Kidney (tissue), 14 donors: ENCODE data around the gene ABTB2. TPM values are rescaled to one million over a fixed set of nuclear protein-coding genes. Genes with fewer than 3 reads are reported as not detected.
A peak's percentile ranks its signal among the peaks of the same experiment; 100 is the strongest.

Source experiments
- DNase-seq, 5 donors: peaks; one replicate each; pipeline ENCODE4 v3.0.0-alpha.2; 2013 to 2020
- FAIRE-seq: peaks from 2 replicates; lab custom pipeline; 2012; peaks lifted over from hg19 to GRCh38; lab: Jason Lieb, UNC
- H3K27ac ChIP-seq, 2 donors: one replicate each; pipeline ENCODE4 v1.7.0; 2013; ENCODE audit warnings: low read depth in 2 of 2, low read length in 2 of 2, inconsistent platforms in 1 of 2
- H3K27me3 ChIP-seq: one replicate; pipeline ENCODE4 v1.7.1; 2013; ENCODE audit warnings: low read length, inconsistent platforms; ENCODE audit not compliant: control insufficient read depth, insufficient read depth
- H3K36me3 ChIP-seq, 3 donors: one replicate each; pipeline versions ENCODE4 v1.7.0 to v1.7.1; 2013; ENCODE audit warnings: low read length in 3 of 3, control low read depth in 1 of 3, inconsistent platforms in 1 of 3; ENCODE audit not compliant: insufficient read depth in 3 of 3, control insufficient read depth in 2 of 3
- H3K4me1 ChIP-seq, 3 donors: one replicate each; pipeline versions ENCODE4 v1.7.0 to v1.7.1; 2013; ENCODE audit warnings: low read length in 3 of 3, inconsistent platforms in 1 of 3, low read depth in 1 of 3; ENCODE audit not compliant: control insufficient read depth in 2 of 3, insufficient read depth in 2 of 3
- H3K4me3 ChIP-seq, 3 donors: one replicate each; pipeline versions ENCODE4 v1.7.0 to v1.8.1; 2013; ENCODE audit warnings: low read length in 3 of 3, control low read depth in 1 of 3, inconsistent platforms in 1 of 3
- H3K9ac ChIP-seq, 3 donors: one replicate each; pipeline versions ENCODE4 v1.7.0 to v1.7.1; 2013; ENCODE audit warnings: low read length in 3 of 3, control low read depth in 1 of 3, inconsistent platforms in 1 of 3
- H3K9me3 ChIP-seq, 3 donors: one replicate each; pipeline versions ENCODE4 v1.7.0 to v1.7.1; 2013; ENCODE audit warnings: low read length in 3 of 3, control low read depth in 1 of 3, inconsistent platforms in 1 of 3; ENCODE audit not compliant: control insufficient read depth in 2 of 3, insufficient read depth in 1 of 3
- intact Hi-C: fragments of 100-400 bp; cut with DNase I; formaldehyde crosslinking; loops from one replicate; pipeline ENCODE4 v1.11.1; 2022
- polyA plus RNA-seq: library from polyadenylated mRNA; stranded (reverse); fragments of 350-450 nt; fragmentation: Illumina TruSeq; extraction: RNeasy Lipid Tissue Mini Kit (QIAGEN cat#74804); gene quantifications from one replicate; pipeline ENCODE4 v1.2.3, GENCODE V29; 2014; ENCODE audit warnings: low read depth, low replicate concordance; ENCODE audit not compliant: insufficient read depth
- total RNA-seq: library from RNA; stranded (reverse); fragmentation: NEBNext Ultra II Directional; extraction: Animal tissue kit (Norgen Biotek cat#: 25700); gene quantifications from one replicate; pipeline ENCODE4 v1.2.1, GENCODE V29; 2021
- TF ChIP-seq, protein P1 (sequence below): IDR thresholded peaks from 3 replicates; pipeline ENCODE4 v1.5.1; 2012; ENCODE audit warnings: mild to moderate bottlenecking, moderate library complexity, borderline replicate concordance; ENCODE audit not compliant: insufficient read depth; ENCODE audit errors: extremely low read depth
- donor health status: control.
- donor health status: control.
- donor health status: control.
- donor health status: control.
- donor health status: control.
- donor health status: DM: yes; HTN: yes; CAD: no.
- donor health status: Normal renal cell carcinoma (clear cell type).

The ABTB2 gene
- total and polyA plus RNA-seq, 2 donors from 2014 or later: 7.6 to 22.1 TPM

DNA sequence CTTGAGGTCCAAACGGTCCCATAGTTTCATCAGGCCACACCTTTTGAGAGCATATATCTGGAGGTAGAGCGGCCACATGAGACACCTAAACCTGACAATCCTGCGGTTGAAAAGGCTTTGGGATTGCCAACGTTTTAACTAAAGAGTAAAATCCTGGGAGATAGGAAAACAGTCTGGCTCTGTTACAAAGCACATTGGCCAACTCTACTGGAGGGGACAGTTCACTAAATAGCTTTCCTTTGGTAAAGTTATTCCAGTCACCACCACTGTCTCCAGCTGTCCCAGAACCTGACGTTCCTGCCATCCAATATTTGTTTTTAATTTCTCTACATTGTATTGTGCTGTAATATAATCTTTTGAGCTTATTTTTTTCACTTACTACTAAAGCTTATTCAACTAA is 22.0 kb downstream of the ABTB2 start:
- intact Hi-C loops: no loop called here
- TF ChIP-seq, protein P1, sequence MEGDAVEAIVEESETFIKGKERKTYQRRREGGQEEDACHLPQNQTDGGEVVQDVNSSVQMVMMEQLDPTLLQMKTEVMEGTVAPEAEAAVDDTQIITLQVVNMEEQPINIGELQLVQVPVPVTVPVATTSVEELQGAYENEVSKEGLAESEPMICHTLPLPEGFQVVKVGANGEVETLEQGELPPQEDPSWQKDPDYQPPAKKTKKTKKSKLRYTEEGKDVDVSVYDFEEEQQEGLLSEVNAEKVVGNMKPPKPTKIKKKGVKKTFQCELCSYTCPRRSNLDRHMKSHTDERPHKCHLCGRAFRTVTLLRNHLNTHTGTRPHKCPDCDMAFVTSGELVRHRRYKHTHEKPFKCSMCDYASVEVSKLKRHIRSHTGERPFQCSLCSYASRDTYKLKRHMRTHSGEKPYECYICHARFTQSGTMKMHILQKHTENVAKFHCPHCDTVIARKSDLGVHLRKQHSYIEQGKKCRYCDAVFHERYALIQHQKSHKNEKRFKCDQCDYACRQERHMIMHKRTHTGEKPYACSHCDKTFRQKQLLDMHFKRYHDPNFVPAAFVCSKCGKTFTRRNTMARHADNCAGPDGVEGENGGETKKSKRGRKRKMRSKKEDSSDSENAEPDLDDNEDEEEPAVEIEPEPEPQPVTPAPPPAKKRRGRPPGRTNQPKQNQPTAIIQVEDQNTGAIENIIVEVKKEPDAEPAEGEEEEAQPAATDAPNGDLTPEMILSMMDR: no peak
- DNase-seq: no peak

DNA sequence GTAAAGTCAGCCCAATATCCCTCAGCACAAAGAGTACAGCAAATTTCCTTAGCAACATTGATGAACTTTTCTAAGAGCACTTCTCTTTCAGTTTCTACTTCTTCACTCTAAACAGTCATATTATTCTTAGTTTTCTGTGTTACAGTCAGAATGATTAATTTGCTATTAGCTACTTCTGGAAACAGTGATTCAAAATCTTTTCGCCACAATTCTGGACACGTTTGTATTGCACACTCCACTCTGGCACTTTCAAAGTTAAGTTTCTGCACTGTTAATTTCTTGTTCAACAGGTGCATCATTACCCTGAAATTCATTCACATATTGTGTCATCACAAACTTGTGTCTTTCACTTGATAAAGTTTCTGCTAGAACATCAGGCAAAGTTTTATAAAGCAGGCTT is 22.5 kb downstream of the ABTB2 start:
- DNase-seq (no peak), FAIRE-seq (no peak)
- Histone ChIP-seq H3K9ac (no peak overlapping the region), H3K9me3 (no peaks in the 10 kb centered on the region), H3K4me1 (peaks cover 0 to 27% (median 10%) of the 10 kb centered on the region in 3 donors), H3K4me3 (no peak overlapping the region), H3K27ac (no peak overlapping the region), H3K36me3 (no peaks in the 10 kb centered on the region), H3K27me3 (no peaks in the 10 kb centered on the region)
- intact Hi-C loops: no loop called here
- TF ChIP-seq, protein P1: no peak

More for the DNA sequence above, 22.0 kb downstream of the ABTB2 start:
- no peak for FAIRE-seq
- H3K36me3 ChIP-seq: no peaks in the 10 kb centered on the region
- no peak overlapping the region for H3K9ac ChIP-seq
- H3K9me3 ChIP-seq: no peaks in the 10 kb centered on the region
- no peak overlapping the region for H3K27ac ChIP-seq
- no peaks in the 10 kb centered on the region for H3K27me3 ChIP-seq
- H3K4me1 ChIP-seq: peaks cover 0 to 23% (median 8%) of the 10 kb centered on the region in 3 donors
- no peak overlapping the region for H3K4me3 ChIP-seq

DNA sequence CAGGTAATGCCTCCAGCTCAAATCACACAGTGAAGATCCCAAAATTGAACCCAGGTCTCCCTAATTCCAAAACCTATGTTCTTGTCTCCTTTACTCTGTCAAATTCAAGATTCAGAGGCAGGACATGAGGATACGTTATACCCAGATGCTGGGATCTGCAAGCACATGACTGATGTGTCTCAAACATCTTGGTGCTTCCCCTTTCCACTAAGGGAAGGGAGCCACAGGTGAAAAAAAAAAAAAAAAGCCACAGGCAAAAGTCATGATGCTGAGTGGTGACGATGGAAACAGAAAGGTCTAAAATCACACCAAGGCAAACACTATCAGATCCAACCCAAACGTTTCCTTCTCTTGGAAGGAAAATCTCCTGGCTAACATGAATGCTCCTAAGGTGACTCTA is 24.0 kb downstream of the ABTB2 start:
- H3K27me3 ChIP-seq: no peaks in the 10 kb centered on the region
- TF ChIP-seq, protein P1: no peak
- DNase-seq: no peak
- intact Hi-C loops: no loop called here
- no peak overlapping the region for H3K4me3 ChIP-seq
- no peak for FAIRE-seq
- H3K9ac ChIP-seq: no peak overlapping the region
- peaks cover 0 to 29% (median 10%) of the 10 kb centered on the region in 3 donors for H3K4me1 ChIP-seq
- H3K9me3 ChIP-seq: no peaks in the 10 kb centered on the region
- H3K36me3 ChIP-seq: no peaks in the 10 kb centered on the region
- no peak overlapping the region for H3K27ac ChIP-seq

DNA sequence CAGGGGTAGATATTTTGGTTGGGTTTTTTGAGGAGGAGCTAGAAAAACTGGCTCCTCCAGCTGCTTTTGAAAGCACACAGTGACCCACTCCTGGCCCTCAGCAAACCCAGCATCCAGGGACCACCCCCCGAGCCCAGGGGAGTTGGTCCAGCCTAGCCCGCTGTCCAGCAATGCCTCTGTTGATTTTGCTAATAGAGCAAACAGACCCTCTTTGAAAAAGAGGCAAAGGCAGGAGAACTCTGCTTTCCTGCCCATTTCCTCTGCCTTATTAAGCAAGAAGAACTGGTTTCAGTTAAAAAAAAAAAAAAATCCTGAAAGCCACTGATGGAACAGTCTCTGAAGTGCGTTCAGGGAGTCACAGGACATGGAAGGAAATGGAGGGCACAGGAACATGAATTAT is 25.3 kb downstream of the ABTB2 start:
- FAIRE-seq: no peak
- H3K9ac ChIP-seq: no peak overlapping the region
- H3K9me3 ChIP-seq: no peaks in the 10 kb centered on the region
- H3K27ac ChIP-seq: peak overlapping the region in 1 of 2 donors; percentile 4
- H3K4me3 ChIP-seq: no peak overlapping the region
- DNase-seq: peak in 1 of 5 donors; percentile 39
- no peaks in the 10 kb centered on the region for H3K27me3 ChIP-seq
- TF ChIP-seq, protein P1: no peak
- H3K36me3 ChIP-seq: no peaks in the 10 kb centered on the region
- intact Hi-C loops: no loop called here
- peaks cover 0 to 29% (median 14%) of the 10 kb centered on the region in 3 donors for H3K4me1 ChIP-seq
